IMR-90 (cell line): ENCODE measurements around the gene KLK5. TPM values are rescaled to one million over a fixed set of nuclear protein-coding genes. Genes with fewer than 3 reads are reported as not detected.

Experiments
- ATAC-seq: fragments of 200-7000 bp; cut with Tn5 transposase; 2 replicates; pipeline ENCODE4 v1.9.1; 2020; ENCODE audit warnings: low read depth, mild to moderate bottlenecking, moderate library complexity
- BruUV-seq: library from RNA; stranded (reverse); fragments of 400-500 nt; replicated peaks from 2 replicates; lab custom pipeline; 2021; lab: Mats Ljungman, UMichigan
- CTCF ChIA-PET: fragments of 300-600 bp; formaldehyde crosslinking; extraction: SDS; loops from one replicate; lab custom pipeline; 2021; ENCODE audit warnings: antibody characterized with exemption; lab: Yijun Ruan, JAX
- POLR2A ChIA-PET: fragments of 300-600 bp; sonication (Branson Sonifier 250); formaldehyde crosslinking; loops from one replicate; lab custom pipeline; 2022; ENCODE audit warnings: antibody characterized with exemption; ENCODE audit not compliant: unreplicated experiment; lab: Charles Lee
- DNase-seq: peaks from one replicate; pipeline ENCODE4 v3.0.0; 2013
- H2AFZ ChIP-seq: replicated peaks from 2 replicates; pipeline ENCODE3; 2013; ENCODE audit warnings: low read length, mild to moderate bottlenecking; ENCODE audit not compliant: poor library complexity
- H2AK5ac ChIP-seq: 2 replicates; pipeline ENCODE4 v1.6.1; 2013; ENCODE audit warnings: low read depth, low read length, inconsistent platforms
- H2AK9ac ChIP-seq: replicated peaks from 2 replicates; pipeline ENCODE3; 2013; ENCODE audit warnings: mild to moderate bottlenecking, low read depth, low read length, moderate library complexity; ENCODE audit not compliant: poor library complexity
- H2BK120ac ChIP-seq: 2 replicates; pipeline ENCODE4 v1.6.1; 2013; ENCODE audit warnings: low read depth, low read length, inconsistent platforms
- H2BK15ac ChIP-seq: 3 replicates; pipeline ENCODE4 v1.6.1; 2013; ENCODE audit warnings: low read depth, low read length, inconsistent platforms
- H2BK20ac ChIP-seq: 2 replicates; pipeline ENCODE4 v1.6.1; 2013; ENCODE audit warnings: low read depth, mild to moderate bottlenecking, inconsistent platforms, low read length, moderate library complexity
- H2BK5ac ChIP-seq: 2 replicates; pipeline ENCODE4 v1.6.1; 2013; ENCODE audit warnings: mild to moderate bottlenecking, low read depth, low read length, inconsistent platforms; ENCODE audit not compliant: poor library complexity, severe bottlenecking
- H3K14ac ChIP-seq: replicated peaks from 2 replicates; pipeline ENCODE4 v1.6.1; 2013; ENCODE audit warnings: low read depth, low read length, inconsistent platforms
- H3K18ac ChIP-seq: 2 replicates; pipeline ENCODE4 v1.6.1; 2013; ENCODE audit warnings: low read depth, low read length, control low read depth
- H3K23ac ChIP-seq: 2 replicates; pipeline ENCODE4 v1.6.1; 2013; ENCODE audit warnings: low read depth, low read length, inconsistent platforms
- H3K27ac ChIP-seq: 2 replicates; pipeline ENCODE4 v1.5.1; 2013; ENCODE audit warnings: mild to moderate bottlenecking, control low read depth, low read length; ENCODE audit not compliant: insufficient read depth
- H3K27me3 ChIP-seq: 2 replicates; pipeline ENCODE4 v1.6.1; 2013; ENCODE audit warnings: low read length; ENCODE audit not compliant: control insufficient read depth, insufficient read depth
- H3K36me3 ChIP-seq: 2 replicates; pipeline ENCODE4 v1.6.1; 2013; ENCODE audit warnings: low read length, mixed read lengths; ENCODE audit not compliant: control insufficient read depth, insufficient read depth
- H3K4ac ChIP-seq: 2 replicates; pipeline ENCODE4 v1.6.1; 2013; ENCODE audit warnings: low read depth, low read length, inconsistent platforms
- H3K4me1 ChIP-seq: 2 replicates; pipeline ENCODE4 v1.6.1; 2013; ENCODE audit warnings: low read length, mixed read lengths; ENCODE audit not compliant: control insufficient read depth, insufficient read depth
- H3K4me2 ChIP-seq: 2 replicates; pipeline ENCODE4 v1.6.1; 2013; ENCODE audit warnings: low read depth, mild to moderate bottlenecking, control low read depth, low read length, moderate library complexity
- H3K4me3 ChIP-seq: 2 replicates; pipeline ENCODE4 v1.5.1; 2013; ENCODE audit warnings: low read depth, mild to moderate bottlenecking, control low read depth, low read length, moderate library complexity; ENCODE audit not compliant: insufficient read depth
- H3K56ac ChIP-seq: 2 replicates; pipeline ENCODE4 v1.6.1; 2013; ENCODE audit warnings: low read length, inconsistent platforms; ENCODE audit not compliant: insufficient read depth; ENCODE audit errors: extremely low read depth
- H3K79me1 ChIP-seq, 2 experiments: 2 replicates each; pipeline ENCODE4 v1.6.1; 2013; ENCODE audit warnings: low read length in 2 of 2, inconsistent platforms in 1 of 2, low read depth in 1 of 2
- H3K9ac ChIP-seq: 2 replicates; pipeline ENCODE4 v1.6.1; 2013; ENCODE audit warnings: low read depth, low read length, control low read depth
- H3K9me1 ChIP-seq: 2 replicates; pipeline ENCODE4 v1.6.1; 2013; ENCODE audit warnings: low read length, inconsistent platforms; ENCODE audit not compliant: insufficient read depth
- H3K9me3 ChIP-seq: 2 replicates; pipeline ENCODE4 v1.6.1; 2013; ENCODE audit warnings: low read length; ENCODE audit not compliant: control insufficient read depth, insufficient read depth
- H4K20me1 ChIP-seq: 2 replicates; pipeline ENCODE4 v1.6.1; 2013; ENCODE audit warnings: low read length, inconsistent platforms; ENCODE audit not compliant: insufficient read depth
- H4K5ac ChIP-seq: 2 replicates; pipeline ENCODE4 v1.6.1; 2013; ENCODE audit warnings: mild to moderate bottlenecking, low read depth, low read length, control low read depth
- H4K8ac ChIP-seq, 2 experiments: 2 replicates each; pipeline ENCODE4 v1.6.1; 2013; ENCODE audit warnings: low read depth in 2 of 2, low read length in 2 of 2, control low read depth in 1 of 2, inconsistent platforms in 1 of 2
- H4K91ac ChIP-seq: 2 replicates; pipeline ENCODE4 v1.6.1; 2013; ENCODE audit warnings: low read depth, low read length, inconsistent platforms; ENCODE audit not compliant: insufficient read depth
- FOS ChIP-seq: fragments of 150-350 bp; IDR thresholded peaks from 2 replicates; pipeline ENCODE4 v1.6.1; 2016; ENCODE audit warnings: low read depth, low read length
- WGBS, 2 experiments: methylation state at CpG; one replicate each; pipeline versions ENCODE4 v1.1.5 to v1.1.7; 2013; ENCODE audit warnings: missing lambda C conversion rate in 2 of 2; ENCODE audit not compliant: insufficient read length in 1 of 2; ENCODE audit errors: extremely low coverage in 2 of 2; 5-methylcytosine and 5-hydroxymethylcytosine counted together
- dilution Hi-C: fragments of 300-500 bp; cut with HindIII; formaldehyde crosslinking; loops from one replicate; pipeline ENCODE4 v1.14.3; 2018; ENCODE audit warnings: low sequenced_read_pairs; ENCODE audit not compliant: unreplicated experiment
- in situ Hi-C: fragments of 300-500 bp; cut with MboI; formaldehyde crosslinking; loops from 3 replicates; pipeline ENCODE4 v1.14.3; 2019; ENCODE audit warnings: low sequenced_read_pairs, inconsistent platforms, mixed read lengths
- intact Hi-C: fragments of 100-400 bp; cut with micrococcal nuclease; formaldehyde crosslinking; loops from 2 replicates; pipeline ENCODE4 v1.10.0; 2022
- polyA plus RNA-seq, 3 experiments: library from polyadenylated mRNA; depleted of rRNA; stranded (reverse); fragments of >200 nt; gene quantifications; 2 replicates each; pipeline ENCODE4 v1.2.3, GENCODE V29; 2012; ENCODE audit warnings: low replicate concordance in 1 of 3
- total RNA-seq: library from RNA; depleted of rRNA; stranded (reverse); fragments of >200 nt; gene quantifications from 2 replicates; pipeline ENCODE4 v1.2.3, GENCODE V29; 2012

Gene KLK5
- total and polyA plus RNA-seq, 2 of the 4 experiments (the other 2 are of a cell fraction), result not detected

DNA sequence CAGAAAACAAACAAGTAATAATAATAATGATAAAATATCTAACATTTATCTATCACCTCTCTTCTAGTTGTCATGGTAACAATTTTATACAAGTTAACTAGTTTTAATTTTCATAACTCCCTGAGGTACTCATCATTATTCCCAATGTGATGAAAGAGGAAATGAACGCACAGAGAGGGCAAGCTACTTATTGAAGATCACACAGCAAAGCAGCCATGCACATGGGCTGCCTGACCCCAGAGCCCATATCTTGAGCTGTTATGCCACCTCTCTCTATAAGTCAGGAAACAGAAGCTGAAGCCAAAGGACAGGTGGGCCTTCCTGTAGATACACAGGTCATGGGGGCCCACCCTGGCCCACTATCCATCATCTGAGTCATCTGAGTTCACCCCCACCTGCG is 36.8 kb downstream of the KLK5 start:
- intact Hi-C loops, result no loop called here
- H3K27me3 ChIP-seq, result peaks cover 5% of the 10 kb centered on the region
- H3K9me3 ChIP-seq, result no peaks in the 10 kb centered on the region
- no peak overlapping the region for H4K8ac ChIP-seq
- no TSS peak for BruUV-seq
- ATAC-seq (no peak), DNase-seq (no peak)
- H2BK5ac ChIP-seq, result no peak overlapping the region
- no peak overlapping the region for H3K4ac ChIP-seq
- no peak overlapping the region for H2AFZ ChIP-seq
- H3K18ac ChIP-seq, result no peak overlapping the region
- no peak overlapping the region for H2BK20ac ChIP-seq
- H2AK9ac ChIP-seq, result no peak overlapping the region
- ChIA-PET POLR2A (no interaction called here), CTCF (no interaction called here)
- H3K27ac ChIP-seq, result no peak overlapping the region
- H3K4me2 ChIP-seq, result no peak overlapping the region
- H4K20me1 ChIP-seq, result no peaks in the 10 kb centered on the region
- no CpG with 5 or more reads among the region's 2 CpGs for WGBS, 2 experiments
- H3K14ac ChIP-seq, result no peak overlapping the region
- no peak for TF ChIP-seq FOS
- no peaks in the 10 kb centered on the region for H3K9me1 ChIP-seq
- dilution Hi-C loops, result no loop called here
- no peak overlapping the region for H3K9ac ChIP-seq
- H4K91ac ChIP-seq, result no peak overlapping the region
- in situ Hi-C loops, result no loop called here
- H2BK120ac ChIP-seq, result no peak overlapping the region
- H3K56ac ChIP-seq, result no peak overlapping the region
- H3K79me1 ChIP-seq, result no peaks in the 10 kb centered on the region
- H4K5ac ChIP-seq, result no peak overlapping the region
- no peak overlapping the region for H3K4me3 ChIP-seq
- H3K23ac ChIP-seq, result no peak overlapping the region
- H2BK15ac ChIP-seq, result no peak overlapping the region
- no peaks in the 10 kb centered on the region for H3K36me3 ChIP-seq
- no peak overlapping the region for H2AK5ac ChIP-seq
- H3K4me1 ChIP-seq, result no peaks in the 10 kb centered on the region
